ENCODE results near the gene GP9.

GP9 gene

GRCh38 chr3:129019266-129019665 lies 41.3 kb upstream of the GP9 start:
- no peaks in the 10 kb centered on the region for H3K36me3 ChIP-seq (ENCODE audit: insufficient read depth, low read length)
- no peaks in the 10 kb centered on the region for H3K27me3 ChIP-seq (ENCODE audit: insufficient read depth, low read length)
- H3K27ac ChIP-seq (ENCODE audit: low read depth, low read length) = no peak overlapping the region
- H3K9me3 ChIP-seq (ENCODE audit: insufficient read depth, low read depth, low read length) = no peaks in the 10 kb centered on the region
- no peak overlapping the region for H3K9ac ChIP-seq (ENCODE audit: low read depth, low read length)
- 97% methylated on average over 2 of the region's 3 CpGs for WGBS
- no peaks in the 10 kb centered on the region; the same call in 1 of the 2 replicates for H3K4me1 ChIP-seq (ENCODE audit: insufficient read depth, low read length)
- no peak overlapping the region for H3K4me3 ChIP-seq (ENCODE audit: low read length)

- Histone ChIP-seq H3K9ac (ENCODE audit: low read depth, low read length) (no peak overlapping the region), H3K27ac (ENCODE audit: low read depth, low read length) (no peak overlapping the region), H3K36me3 (ENCODE audit: insufficient read depth, low read length) (no peaks in the 10 kb centered on the region), H3K9me3 (ENCODE audit: insufficient read depth, low read depth, low read length) (no peaks in the 10 kb centered on the region), H3K4me1 (ENCODE audit: insufficient read depth, low read length) (no peaks in the 10 kb centered on the region; the same call in 1 of the 2 replicates), H3K4me3 (ENCODE audit: low read length) (no peak overlapping the region), H3K27me3 (ENCODE audit: insufficient read depth, low read length) (peaks cover 9% of the 10 kb centered on the region)
- WGBS = 84% methylated on average over 5 of the region's 5 CpGs
Observed at GRCh38 chr3:129020691-129021090, 39.9 kb upstream of the GP9 start.

GRCh38 chr3:129021140-129021551 lies 39.4 kb upstream of the GP9 start:
- Histone ChIP-seq H3K9ac (ENCODE audit: low read depth, low read length) (no peak overlapping the region), H3K27me3 (ENCODE audit: insufficient read depth, low read length) (peaks cover 14% of the 10 kb centered on the region), H3K9me3 (ENCODE audit: insufficient read depth, low read depth, low read length) (no peaks in the 10 kb centered on the region), H3K4me3 (ENCODE audit: low read length) (no peak overlapping the region), H3K27ac (ENCODE audit: low read depth, low read length) (no peak overlapping the region), H3K4me1 (ENCODE audit: insufficient read depth, low read length) (no peaks in the 10 kb centered on the region; the same call in 1 of the 2 replicates), H3K36me3 (ENCODE audit: insufficient read depth, low read length) (no peaks in the 10 kb centered on the region)
- 92% methylated on average over 6 of the region's 6 CpGs for WGBS

- no peaks in the 10 kb centered on the region for H3K9me3 ChIP-seq (ENCODE audit: insufficient read depth, low read depth, low read length)
- no peak overlapping the region for H3K4me3 ChIP-seq (ENCODE audit: low read length)
- H3K36me3 ChIP-seq (ENCODE audit: insufficient read depth, low read length) = no peaks in the 10 kb centered on the region
- no peaks in the 10 kb centered on the region; the same call in 1 of the 2 replicates for H3K4me1 ChIP-seq (ENCODE audit: insufficient read depth, low read length)
- H3K27ac ChIP-seq (ENCODE audit: low read depth, low read length) = no peak overlapping the region
- 87% methylated on average over 15 of the region's 15 CpGs for WGBS
- H3K27me3 ChIP-seq (ENCODE audit: insufficient read depth, low read length) = peaks cover 24% of the 10 kb centered on the region
- no peak overlapping the region for H3K9ac ChIP-seq (ENCODE audit: low read depth, low read length)
Observed at GRCh38 chr3:129022114-129023007, 38.2 kb upstream of the GP9 start.

- Histone ChIP-seq H3K27me3 (ENCODE audit: insufficient read depth, low read length) (peaks cover 28% of the 10 kb centered on the region), H3K9me3 (ENCODE audit: insufficient read depth, low read depth, low read length) (no peaks in the 10 kb centered on the region), H3K4me1 (ENCODE audit: insufficient read depth, low read length) (no peaks in the 10 kb centered on the region; the same call in 1 of the 2 replicates), H3K9ac (ENCODE audit: low read depth, low read length) (no peak overlapping the region), H3K4me3 (ENCODE audit: low read length) (no peak overlapping the region), H3K27ac (ENCODE audit: low read depth, low read length) (no peak overlapping the region), H3K36me3 (ENCODE audit: insufficient read depth, low read length) (no peaks in the 10 kb centered on the region)
- 100% methylated on average over 1 of the region's 1 CpG for WGBS
Observed at GRCh38 chr3:129023008-129023358, 37.6 kb upstream of the GP9 start.

GRCh38 chr3:129023909-129024308 lies 36.7 kb upstream of the GP9 start:
- H3K4me3 ChIP-seq (ENCODE audit: low read length) = no peak overlapping the region
- 88% methylated on average over 1 of the region's 2 CpGs for WGBS
- H3K36me3 ChIP-seq (ENCODE audit: insufficient read depth, low read length) = no peaks in the 10 kb centered on the region
- no peak overlapping the region for H3K27ac ChIP-seq (ENCODE audit: low read depth, low read length)
- peaks cover 28% of the 10 kb centered on the region for H3K27me3 ChIP-seq (ENCODE audit: insufficient read depth, low read length)
- H3K9me3 ChIP-seq (ENCODE audit: insufficient read depth, low read depth, low read length) = no peaks in the 10 kb centered on the region
- no peak overlapping the region for H3K9ac ChIP-seq (ENCODE audit: low read depth, low read length)
- no peaks in the 10 kb centered on the region for H3K4me1 ChIP-seq (ENCODE audit: insufficient read depth, low read length)

GRCh38 chr3:129025108-129025507 lies 35.5 kb upstream of the GP9 start:
- Histone ChIP-seq H3K27ac (ENCODE audit: low read depth, low read length) (no peak overlapping the region), H3K36me3 (ENCODE audit: insufficient read depth, low read length) (no peaks in the 10 kb centered on the region), H3K27me3 (ENCODE audit: insufficient read depth, low read length) (peaks cover 28% of the 10 kb centered on the region), H3K9ac (ENCODE audit: low read depth, low read length) (no peak overlapping the region), H3K4me1 (ENCODE audit: insufficient read depth, low read length) (no peaks in the 10 kb centered on the region), H3K4me3 (ENCODE audit: low read length) (no peak overlapping the region), H3K9me3 (ENCODE audit: insufficient read depth, low read depth, low read length) (no peaks in the 10 kb centered on the region)
- WGBS = 90% methylated on average over 15 of the region's 15 CpGs

- Histone ChIP-seq H3K9ac (ENCODE audit: low read depth, low read length) (no peak overlapping the region), H3K9me3 (ENCODE audit: insufficient read depth, low read depth, low read length) (no peaks in the 10 kb centered on the region), H3K27ac (ENCODE audit: low read depth, low read length) (no peak overlapping the region), H3K27me3 (ENCODE audit: insufficient read depth, low read length) (peaks cover 28% of the 10 kb centered on the region), H3K4me1 (ENCODE audit: insufficient read depth, low read length) (no peaks in the 10 kb centered on the region), H3K4me3 (ENCODE audit: low read length) (no peak overlapping the region), H3K36me3 (ENCODE audit: insufficient read depth, low read length) (no peaks in the 10 kb centered on the region)
- WGBS = 87% methylated on average over 8 of the region's 8 CpGs
Observed at GRCh38 chr3:129025691-129026435, 34.7 kb upstream of the GP9 start.

- Histone ChIP-seq H3K4me1 (ENCODE audit: insufficient read depth, low read length) (no peaks in the 10 kb centered on the region), H3K4me3 (ENCODE audit: low read length) (peak overlapping the region; percentile 53), H3K27ac (ENCODE audit: low read depth, low read length) (no peak overlapping the region), H3K27me3 (ENCODE audit: insufficient read depth, low read length) (peaks cover 28% of the 10 kb centered on the region), H3K9ac (ENCODE audit: low read depth, low read length) (no peak overlapping the region), H3K36me3 (ENCODE audit: insufficient read depth, low read length) (no peaks in the 10 kb centered on the region), H3K9me3 (ENCODE audit: insufficient read depth, low read depth, low read length) (no peaks in the 10 kb centered on the region)
- 10% methylated on average over 54 of the region's 54 CpGs for WGBS
Observed at GRCh38 chr3:129026728-129027543, 33.6 kb upstream of the GP9 start.

GRCh38 chr3:129027544-129027880 lies 33.1 kb upstream of the GP9 start:
- H3K9ac ChIP-seq (ENCODE audit: low read depth, low read length) = no peak overlapping the region

GRCh38 chr3:129028866-129029265 lies 31.7 kb upstream of the GP9 start:
- H3K9ac ChIP-seq (ENCODE audit: low read depth, low read length) = no peak overlapping the region
- H3K27me3 ChIP-seq (ENCODE audit: insufficient read depth, low read length) = peaks cover 28% of the 10 kb centered on the region
- H3K9me3 ChIP-seq (ENCODE audit: insufficient read depth, low read depth, low read length) = no peaks in the 10 kb centered on the region
- H3K4me3 ChIP-seq (ENCODE audit: low read length) = no peak overlapping the region
- 92% methylated on average over 13 of the region's 13 CpGs for WGBS
- H3K4me1 ChIP-seq (ENCODE audit: insufficient read depth, low read length) = no peaks in the 10 kb centered on the region
- H3K27ac ChIP-seq (ENCODE audit: low read depth, low read length) = no peak overlapping the region
- H3K36me3 ChIP-seq (ENCODE audit: insufficient read depth, low read length) = no peaks in the 10 kb centered on the region

More at GRCh38 chr3:129027544-129027880, 33.1 kb upstream of the GP9 start:
- H3K27me3 ChIP-seq (ENCODE audit: insufficient read depth, low read length) = peaks cover 28% of the 10 kb centered on the region
- no peaks in the 10 kb centered on the region for H3K9me3 ChIP-seq (ENCODE audit: insufficient read depth, low read depth, low read length)
- H3K4me3 ChIP-seq (ENCODE audit: low read length) = peak overlapping the region; percentile 53
- H3K27ac ChIP-seq (ENCODE audit: low read depth, low read length) = no peak overlapping the region
- H3K36me3 ChIP-seq (ENCODE audit: insufficient read depth, low read length) = no peaks in the 10 kb centered on the region
- no peaks in the 10 kb centered on the region for H3K4me1 ChIP-seq (ENCODE audit: insufficient read depth, low read length)
- WGBS = 88% methylated on average over 15 of the region's 15 CpGs

All from HUES64 (cell line).